GM21528 (cell line): ENCODE results near the gene SLC7A1.

Source experiments
- ATAC-seq: cut with Tn5 transposase; IDR thresholded peaks from one replicate; pipeline ENCODE4 v1.9.1; 2021; ENCODE audit warnings: mild to moderate bottlenecking, moderate library complexity; ENCODE audit not compliant: unreplicated experiment, low FRiP score

The SLC7A1 gene

DNA sequence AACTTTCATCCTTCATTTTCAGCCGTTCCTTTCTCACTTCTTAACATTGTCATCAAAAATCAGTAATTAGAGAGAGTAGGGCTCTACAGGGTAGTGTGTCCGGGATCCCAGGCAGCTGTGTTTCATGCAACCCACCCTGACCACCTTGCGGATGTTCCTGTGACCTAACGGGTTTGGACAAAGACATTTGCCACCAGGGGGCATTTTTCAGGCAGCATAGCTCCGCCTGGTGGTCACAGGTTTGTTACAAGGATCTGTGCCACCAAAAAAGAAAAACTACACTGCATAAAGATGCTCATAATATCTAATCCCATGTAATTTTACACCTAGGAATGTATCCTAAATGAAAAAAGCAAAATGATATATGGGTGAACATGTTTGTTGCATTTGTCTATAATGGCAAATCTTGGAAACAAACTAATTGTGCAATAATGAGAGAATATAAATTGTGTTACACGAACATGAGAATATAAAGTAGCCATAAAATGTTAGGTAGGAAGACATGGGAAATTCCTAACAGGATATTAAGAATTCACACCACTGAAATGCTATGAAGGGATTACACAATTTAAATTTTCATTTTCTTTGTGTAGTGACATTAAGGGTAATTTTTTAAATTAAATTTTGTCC, 123.0 kb downstream of the SLC7A1 start:
- no peak for ATAC-seq

DNA sequence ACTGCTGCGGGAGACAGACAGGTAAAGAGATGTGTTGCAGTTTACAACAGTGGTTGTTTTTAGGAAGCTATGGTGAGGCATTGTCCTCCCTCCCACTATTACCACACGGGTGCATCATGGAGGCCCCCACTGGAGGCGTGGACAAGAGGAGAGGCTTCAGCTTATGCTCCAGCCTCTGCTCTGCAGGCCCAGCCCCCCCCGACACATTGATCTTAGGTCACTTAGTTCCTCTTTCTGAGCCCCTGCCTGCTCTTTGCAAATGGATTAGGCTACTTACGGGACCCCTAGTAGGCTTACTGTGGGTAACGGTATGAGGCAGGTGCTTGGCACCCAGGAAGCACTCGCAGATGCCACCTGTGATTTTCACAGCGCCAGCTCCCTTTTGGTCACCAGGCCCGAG, 123.9 kb downstream of the SLC7A1 start:
- no peak for ATAC-seq

DNA sequence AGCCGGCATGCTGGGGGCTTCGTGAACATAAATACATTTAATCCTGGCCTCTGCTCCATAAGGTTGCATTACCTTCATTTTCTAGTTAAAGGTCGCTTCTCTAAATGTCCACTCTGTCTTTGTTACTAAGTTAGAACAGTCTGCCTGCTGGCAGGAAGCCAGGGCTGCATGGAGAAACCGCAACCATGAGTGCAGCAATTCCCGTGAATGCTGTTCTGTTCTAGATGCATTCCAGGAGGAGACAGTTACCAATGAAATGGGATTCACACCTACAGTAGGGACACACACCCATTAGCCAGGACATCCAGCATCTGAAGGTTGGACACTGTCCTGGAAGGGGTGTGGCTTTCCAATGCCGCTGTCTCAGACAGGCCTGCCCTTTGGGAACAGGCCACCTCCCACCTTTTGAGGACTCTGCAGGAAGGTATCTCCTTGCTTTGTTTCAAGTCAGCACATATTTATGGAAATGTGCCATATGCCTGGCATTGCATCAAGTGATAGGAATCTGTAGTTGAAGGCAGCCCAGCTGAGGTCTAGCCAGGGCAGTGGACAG, 129.7 kb downstream of the SLC7A1 start:
- no peak for ATAC-seq

DNA sequence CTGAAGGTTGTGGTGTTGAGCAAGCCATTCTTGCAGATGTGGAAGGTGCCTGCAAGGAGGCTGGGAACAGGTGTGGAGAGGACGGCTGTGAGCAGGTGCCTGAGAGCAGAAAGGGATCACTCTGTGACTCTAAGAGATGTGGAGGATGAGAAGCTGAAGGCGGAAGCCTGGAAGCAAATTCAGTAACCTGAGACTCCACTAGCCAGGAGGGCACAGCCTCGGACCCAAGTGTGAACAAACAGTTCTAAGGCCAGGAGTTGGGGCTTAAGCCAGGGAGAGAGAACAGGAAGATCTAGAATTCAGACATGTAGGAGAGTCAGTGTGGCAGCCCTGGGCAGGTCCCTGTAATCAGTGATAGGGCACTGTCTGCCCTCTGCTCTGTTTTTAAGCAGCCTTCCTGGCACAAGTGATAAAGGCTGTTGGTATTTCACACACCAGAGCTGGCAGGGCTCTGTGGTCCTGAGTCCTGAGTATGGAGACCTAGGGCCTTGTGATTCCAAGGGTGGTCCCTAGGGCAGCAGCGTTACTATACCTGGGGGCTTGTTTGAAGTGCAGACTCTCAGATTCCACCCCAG, 131.3 kb downstream of the SLC7A1 start:
- ATAC-seq, result no peak

GRCh38 chr13:29459813-29460355, 135.6 kb downstream of the SLC7A1 start:
- ATAC-seq, result no peak
